GM18861 (cell line): ENCODE results near the gene TPRN.

ENCODE experiments used
- ATAC-seq: cut with Tn5 transposase; IDR thresholded peaks from one replicate; pipeline ENCODE4 v1.9.1; 2021; ENCODE audit not compliant: unreplicated experiment

The TPRN gene

GRCh38 chr9:137162505-137163364 lies 37.8 kb downstream of the TPRN start:
- no peak for ATAC-seq

DNA sequence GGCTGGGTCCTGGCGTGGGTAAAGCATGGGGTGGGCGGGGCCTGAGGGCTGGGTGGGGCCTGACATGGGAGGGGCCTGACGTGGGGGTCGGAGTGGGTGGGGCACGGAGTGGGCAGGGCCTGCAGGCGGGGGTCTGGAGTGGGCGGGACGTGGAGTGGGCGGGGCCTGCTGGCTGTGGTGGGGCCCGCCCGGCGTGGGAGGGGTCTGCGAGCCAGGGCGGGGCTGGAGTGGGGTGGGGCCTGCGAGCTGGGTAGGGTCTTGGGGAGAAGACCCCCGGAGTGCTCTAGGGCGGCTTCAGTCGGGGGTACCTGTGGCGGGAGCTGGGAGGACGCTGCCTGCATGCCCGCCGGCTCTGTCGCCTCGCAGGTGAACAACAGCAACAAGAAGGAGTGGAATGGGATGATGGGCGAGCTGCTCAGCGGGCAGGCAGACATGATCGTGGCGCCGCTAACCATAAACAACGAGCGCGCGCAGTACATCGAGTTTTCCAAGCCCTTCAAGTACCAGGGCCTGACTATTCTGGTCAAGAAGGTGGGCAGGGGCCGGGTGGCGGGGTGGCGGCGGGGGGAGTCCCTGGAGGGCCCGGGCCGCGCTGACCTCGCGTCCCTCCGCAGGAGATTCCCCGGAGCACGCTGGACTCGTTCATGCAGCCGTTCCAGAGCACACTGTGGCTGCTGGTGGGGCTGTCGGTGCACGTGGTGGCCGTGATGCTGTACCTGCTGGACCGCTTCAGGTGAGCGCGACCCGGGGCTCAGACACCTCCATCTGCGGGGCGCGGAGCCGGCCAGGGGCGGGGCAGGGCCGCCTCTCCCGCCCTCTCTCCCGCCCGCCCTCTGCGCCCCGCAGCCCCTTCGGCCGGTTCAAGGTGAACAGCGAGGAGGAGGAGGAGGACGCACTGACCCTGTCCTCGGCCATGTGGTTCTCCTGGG lies 38.7 kb downstream of the TPRN start:
- no peak for ATAC-seq

DNA sequence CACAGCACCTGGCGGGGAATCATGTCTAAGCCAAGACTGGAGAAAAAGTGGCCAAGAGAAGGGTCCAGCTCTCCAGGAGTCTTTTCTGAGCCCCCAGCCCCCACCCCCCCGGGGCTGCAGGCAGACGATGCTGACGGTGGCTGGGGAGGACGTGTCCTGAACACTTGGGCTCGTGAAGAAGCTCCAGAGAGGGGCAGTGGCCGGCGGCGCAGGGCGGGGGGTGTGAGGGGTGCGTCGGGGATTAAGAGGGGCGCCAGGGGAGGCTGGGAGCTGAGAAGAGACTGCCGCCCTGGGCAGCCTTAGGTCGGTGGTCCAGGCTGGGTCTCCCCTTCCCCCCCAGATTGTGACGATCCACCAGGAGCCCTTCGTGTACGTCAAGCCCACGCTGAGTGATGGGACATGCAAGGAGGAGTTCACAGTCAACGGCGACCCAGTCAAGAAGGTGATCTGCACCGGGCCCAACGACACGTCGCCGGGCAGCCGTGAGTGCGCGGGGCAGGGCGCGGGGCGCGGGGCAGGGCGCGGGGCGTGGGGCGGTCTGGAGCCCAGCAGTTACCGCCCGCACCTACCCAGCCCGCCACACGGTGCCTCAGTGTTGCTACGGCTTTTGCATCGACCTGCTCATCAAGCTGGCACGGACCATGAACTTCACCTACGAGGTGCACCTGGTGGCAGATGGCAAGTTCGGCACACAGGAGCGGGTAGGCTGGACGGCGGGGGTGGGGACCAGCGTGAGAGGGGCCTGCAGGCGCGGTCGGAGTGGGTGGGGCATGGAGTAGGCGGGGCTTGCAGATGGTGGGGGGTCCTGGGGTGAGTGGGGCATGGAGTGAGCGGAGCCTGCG lies 39.6 kb downstream of the TPRN start:
- no peak for ATAC-seq

- no peak for ATAC-seq
Observed at GRCh38 chr9:137160054-137160425, 40.5 kb downstream of the TPRN start.

DNA sequence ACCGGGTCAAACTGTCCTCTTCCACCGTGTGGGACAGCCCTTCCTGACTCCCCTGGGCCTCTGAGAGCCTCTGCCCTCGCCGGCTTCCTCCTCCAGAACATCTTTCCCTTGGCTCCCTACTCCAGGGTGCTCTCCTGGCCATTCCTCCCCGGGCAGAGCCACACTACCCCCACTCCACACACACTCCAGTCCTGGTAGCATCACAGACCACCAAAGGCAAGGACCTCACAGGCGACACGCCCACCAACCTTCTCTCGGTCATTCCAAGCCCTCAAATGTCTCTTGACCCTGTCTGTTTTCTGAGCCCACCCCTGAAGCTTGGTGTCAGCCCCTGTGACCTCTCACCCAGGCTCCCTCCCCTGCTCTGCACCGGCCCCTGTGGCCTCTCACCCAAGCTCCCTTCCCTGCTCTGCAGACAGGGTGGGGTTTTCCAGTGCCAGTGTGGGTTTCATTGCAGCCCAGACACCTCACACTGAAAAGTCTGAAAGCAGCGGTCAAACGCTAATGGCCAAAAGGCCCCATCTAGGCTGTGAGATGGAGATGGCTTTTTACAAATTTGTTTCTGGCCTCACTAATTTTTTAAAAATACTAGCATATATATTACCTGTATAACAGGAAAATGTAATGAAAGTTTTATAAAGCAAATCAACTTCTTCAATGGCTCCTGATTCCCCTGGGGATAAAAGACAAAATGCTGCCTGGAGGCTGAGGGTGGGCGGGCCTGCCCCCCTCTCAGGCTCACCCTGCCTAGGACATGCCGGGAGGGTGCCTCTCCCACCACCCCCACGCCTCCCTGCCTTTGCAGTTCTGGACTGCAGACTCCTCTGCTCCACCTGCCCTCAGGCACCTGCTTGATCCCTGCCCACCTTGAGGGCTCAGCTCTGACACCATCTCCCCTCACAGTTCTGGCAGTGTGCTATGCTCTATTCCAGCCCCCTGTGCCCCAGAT lies 41.2 kb downstream of the TPRN start:
- ATAC-seq, result no peak

- ATAC-seq, result no peak
Observed at GRCh38 chr9:137158625-137159024, 41.9 kb downstream of the TPRN start.

DNA sequence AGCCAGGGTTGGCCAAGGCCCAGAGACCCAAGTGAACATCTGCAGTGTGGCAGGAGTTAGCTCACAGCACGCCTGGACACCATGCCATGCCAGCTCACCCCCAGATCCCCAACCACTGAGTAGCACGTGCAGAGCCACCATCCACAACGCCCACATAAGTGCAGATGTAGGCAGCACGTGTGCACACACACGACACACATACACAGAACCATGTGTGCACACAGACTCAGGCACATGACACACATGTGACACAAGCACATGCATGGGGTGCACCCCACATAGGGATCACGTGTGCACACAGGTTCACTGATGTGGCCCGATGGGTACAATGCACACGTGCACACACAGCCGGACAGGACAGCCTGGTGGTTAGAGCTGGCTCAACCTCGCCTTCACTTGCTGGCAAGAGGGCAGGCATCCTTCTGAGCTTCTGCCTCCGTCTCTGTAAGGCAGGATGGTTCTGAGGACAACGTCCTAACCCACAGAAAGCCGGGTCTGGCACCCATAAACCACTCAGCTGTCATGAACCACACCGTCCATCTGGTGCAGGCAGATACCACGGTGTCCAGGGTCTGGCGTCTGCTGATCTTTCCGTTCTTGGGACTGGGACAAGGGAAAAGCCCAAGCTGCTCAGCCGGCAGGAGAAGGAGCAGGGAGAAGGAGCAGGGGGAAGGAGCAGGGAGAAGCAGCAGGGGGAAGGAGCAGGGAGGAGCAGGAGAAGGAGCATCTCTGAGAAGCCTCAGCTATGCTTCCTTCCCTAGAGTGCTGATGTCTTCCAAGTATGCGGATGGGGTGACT lies 42.7 kb downstream of the TPRN start:
- no peak for ATAC-seq

DNA sequence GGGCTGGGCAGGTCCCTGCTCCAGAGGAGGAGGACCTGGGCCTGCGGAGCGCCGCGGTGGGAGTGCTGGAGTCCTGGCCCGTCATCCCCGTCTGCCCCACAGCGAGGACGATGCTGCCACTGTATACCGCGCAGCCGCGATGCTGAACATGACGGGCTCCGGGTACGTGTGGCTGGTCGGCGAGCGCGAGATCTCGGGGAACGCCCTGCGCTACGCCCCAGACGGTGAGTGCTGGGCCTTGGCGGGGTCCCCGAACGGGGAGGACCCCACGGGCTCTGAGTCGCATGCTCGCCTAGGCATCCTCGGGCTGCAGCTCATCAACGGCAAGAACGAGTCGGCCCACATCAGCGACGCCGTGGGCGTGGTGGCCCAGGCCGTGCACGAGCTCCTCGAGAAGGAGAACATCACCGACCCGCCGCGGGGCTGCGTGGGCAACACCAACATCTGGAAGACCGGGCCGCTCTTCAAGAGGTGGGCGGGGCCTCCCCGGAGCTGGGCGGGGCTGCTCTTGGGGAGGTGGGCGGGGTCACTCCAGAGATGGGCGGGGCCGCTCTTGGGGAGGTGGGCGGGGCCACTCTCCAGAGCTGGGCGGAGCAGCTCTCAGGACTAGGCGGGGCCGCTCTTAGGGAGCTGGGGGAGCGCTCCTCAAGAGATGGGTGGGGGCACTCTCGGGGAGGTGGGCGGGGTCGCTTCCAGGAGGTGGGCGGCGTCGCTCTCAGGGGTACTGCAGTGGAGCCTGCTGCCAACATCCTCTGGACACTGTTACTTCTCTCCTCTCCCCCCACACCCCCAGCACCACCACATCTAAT lies 43.8 kb downstream of the TPRN start:
- ATAC-seq, result no peak

DNA sequence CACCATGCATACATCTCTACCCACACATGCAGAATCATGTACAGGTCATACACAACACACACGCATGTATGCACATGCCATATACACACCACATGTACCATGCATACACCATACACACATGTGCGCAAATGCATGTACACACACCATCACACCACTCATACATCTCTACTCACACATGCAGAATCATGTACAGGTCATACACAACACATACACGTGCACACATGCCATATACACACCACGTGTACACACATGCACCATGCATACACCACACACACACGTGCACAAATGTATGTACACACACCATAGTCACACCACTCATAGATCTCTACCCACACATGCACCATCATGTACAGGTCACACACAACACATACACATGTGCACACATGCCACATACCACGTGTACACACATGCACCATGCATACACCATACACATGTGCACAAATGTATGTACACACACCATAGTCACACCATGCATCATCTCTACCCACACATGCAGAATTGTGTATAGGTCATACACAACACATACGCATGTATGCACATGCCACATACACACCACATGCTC lies 47.6 kb downstream of the TPRN start:
- no peak for ATAC-seq

GRCh38 chr9:137150617-137151457 lies 49.7 kb downstream of the TPRN start:
- no peak for ATAC-seq

DNA sequence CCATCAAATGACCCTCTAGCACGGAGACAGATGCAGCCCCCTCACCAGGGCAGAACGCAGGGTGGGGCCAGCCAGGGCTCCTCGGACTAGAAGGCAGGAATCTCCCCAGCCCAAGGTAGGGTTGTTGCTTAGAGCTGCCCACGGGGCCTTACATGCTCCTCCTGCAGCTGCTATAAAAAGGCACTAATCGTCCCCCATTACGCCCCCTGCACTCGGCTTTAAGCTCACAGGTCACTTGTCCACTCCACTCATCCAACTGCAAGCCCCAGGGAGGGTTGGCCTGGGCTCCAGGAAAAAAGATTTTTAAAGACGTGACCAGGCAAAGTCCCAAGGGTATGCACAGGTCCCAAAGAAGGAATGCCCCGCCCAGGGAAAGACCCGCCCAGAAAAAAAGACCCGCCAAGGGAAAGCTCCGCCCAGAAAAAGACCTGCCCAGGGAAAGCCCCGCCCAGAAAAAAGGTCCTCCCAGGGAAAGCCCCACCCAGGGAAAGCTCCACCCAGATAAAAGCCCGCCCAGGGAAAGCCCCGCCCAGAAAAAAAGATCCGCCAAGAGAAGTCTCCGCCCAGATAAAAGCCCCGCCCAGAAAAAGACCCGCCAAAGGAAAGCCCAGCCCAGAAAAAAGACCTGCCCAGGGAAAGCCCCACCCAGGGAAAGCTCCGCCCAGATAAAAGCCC lies 50.5 kb downstream of the TPRN start:
- no peak for ATAC-seq

- ATAC-seq, result no peak
Observed at GRCh38 chr9:137149363-137149762, 51.2 kb downstream of the TPRN start.

DNA sequence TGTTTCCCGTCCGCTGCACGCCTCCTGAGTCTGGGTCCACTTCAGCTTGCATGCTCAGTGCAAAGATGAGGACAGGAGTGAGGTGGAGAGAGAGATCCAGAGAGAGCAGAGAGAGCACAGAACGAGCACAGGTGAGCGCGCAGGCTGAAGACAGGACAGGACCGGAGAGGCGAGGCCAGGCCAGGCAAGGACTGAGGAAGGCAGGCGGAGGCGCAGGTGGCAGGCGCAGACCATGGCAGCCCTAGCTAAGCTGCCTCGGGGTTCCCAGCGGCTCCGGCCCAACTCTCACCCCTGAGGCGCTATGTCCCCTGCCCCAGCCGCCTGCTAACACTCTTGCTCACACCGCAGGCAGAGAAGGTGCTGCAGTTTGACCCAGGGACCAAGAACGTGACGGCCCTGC lies 51.9 kb downstream of the TPRN start:
- no peak for ATAC-seq

DNA sequence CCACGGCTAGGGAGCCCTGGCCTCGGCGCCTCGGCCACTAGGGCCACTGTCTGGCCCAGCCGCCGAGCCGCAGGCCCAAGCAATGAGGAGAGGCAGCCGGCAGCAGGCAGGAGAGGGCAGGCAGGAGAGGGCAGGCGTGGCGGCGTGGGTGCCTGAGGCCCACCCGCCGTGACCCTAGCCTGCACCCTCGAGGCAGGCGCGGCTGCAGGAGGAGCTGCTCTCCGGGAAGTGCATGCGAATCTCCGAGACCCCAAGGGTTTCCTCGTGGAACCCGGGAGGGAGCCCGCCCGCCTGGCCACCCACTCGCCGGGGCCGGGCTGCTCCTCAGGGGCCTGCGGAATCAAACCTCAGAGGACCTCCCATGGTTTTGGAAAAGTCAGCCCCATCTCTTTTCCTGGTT lies 52.3 kb downstream of the TPRN start:
- no peak for ATAC-seq

- no peak for ATAC-seq
Observed at GRCh38 chr9:137147793-137148160, 52.8 kb downstream of the TPRN start.

DNA sequence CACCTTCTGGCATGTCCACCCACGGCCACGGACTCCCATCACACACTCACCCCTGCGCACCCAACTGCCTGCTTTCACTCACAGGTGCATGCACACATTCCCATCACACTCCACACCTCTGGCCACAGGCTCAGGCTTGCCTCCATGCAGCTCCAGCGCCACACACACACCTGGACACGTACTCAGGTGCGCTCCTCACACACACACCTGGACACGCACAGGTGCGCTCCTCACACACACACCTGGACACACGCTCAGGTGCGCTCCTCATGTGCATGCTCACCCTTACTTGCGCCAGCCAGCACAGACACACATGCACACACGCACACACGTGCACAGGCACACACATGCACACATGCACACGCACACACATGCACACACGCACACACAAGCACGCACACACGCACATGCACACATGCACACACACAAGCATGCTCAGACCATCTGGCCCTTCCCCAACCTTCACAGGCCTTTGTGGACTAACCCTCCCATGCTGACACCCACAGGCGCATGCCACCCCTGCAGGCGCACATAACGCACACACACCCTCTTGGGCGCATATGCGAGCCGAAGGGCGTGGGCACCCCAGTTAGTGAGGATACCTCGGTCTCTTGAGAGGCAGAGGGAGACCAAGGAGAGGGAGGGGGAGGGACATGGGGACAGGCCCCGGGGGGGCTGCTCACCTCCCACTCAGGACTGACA lies 53.3 kb downstream of the TPRN start:
- ATAC-seq, result no peak
